IPS DF 4.7 (cell line): ENCODE results near the gene MKLN1.
"Not testable (repeated sequence)": the region's sequence is repeated elsewhere in the genome, so short reads cannot be mapped to it uniquely, and the experiment has no call there.

Source experiments
- DNase-seq: peaks from one replicate; pipeline ENCODE4 v3.0.0-alpha.2; 2013; ENCODE audit warnings: low spot score; ENCODE audit errors: extremely low read depth

Gene MKLN1

GRCh38 chr7:131327626-131328376 is at the start of gene MKLN1:
TSS of gene MKLN1 (plus strand) at chr7:131327876. CDS start at chr7:131327900, 24 bp downstream.
- no peak for DNase-seq

- DNase-seq, result no peak
Measured at GRCh38 chr7:131279044-131279443, 48.6 kb upstream of the MKLN1 start.

GRCh38 chr7:131281266-131282048 is 46.2 kb upstream of the MKLN1 start:
- DNase-seq, result no peak

- no peak for DNase-seq
Measured at GRCh38 chr7:131284702-131285419, 42.8 kb upstream of the MKLN1 start.

- DNase-seq, result no peak
Measured at GRCh38 chr7:131285556-131285955, 42.1 kb upstream of the MKLN1 start.

- DNase-seq, result no peak
Measured at GRCh38 chr7:131288450-131288849, 39.2 kb upstream of the MKLN1 start.

GRCh38 chr7:131289051-131289450 is 38.6 kb upstream of the MKLN1 start:
- DNase-seq, result no peak

- no peak for DNase-seq
Measured at GRCh38 chr7:131292141-131292905, 35.4 kb upstream of the MKLN1 start.

- no peak for DNase-seq
Measured at GRCh38 chr7:131293018-131293417, 34.7 kb upstream of the MKLN1 start.

- DNase-seq, result no peak
Measured at GRCh38 chr7:131294553-131294952, 33.1 kb upstream of the MKLN1 start.

- DNase-seq, result no peak
Measured at GRCh38 chr7:131298608-131298992, 29.1 kb upstream of the MKLN1 start.

- no peak for DNase-seq
Measured at GRCh38 chr7:131299074-131299473, 28.6 kb upstream of the MKLN1 start.

- DNase-seq, result no peak
Measured at GRCh38 chr7:131300078-131300477, 27.6 kb upstream of the MKLN1 start.

GRCh38 chr7:131300572-131301466 is 26.9 kb upstream of the MKLN1 start:
- no peak for DNase-seq

- DNase-seq, result no peak
Measured at GRCh38 chr7:131302446-131302845, 25.2 kb upstream of the MKLN1 start.

GRCh38 chr7:131302876-131303707 is 24.6 kb upstream of the MKLN1 start:
- DNase-seq, result no peak

- DNase-seq, result no peak
Measured at GRCh38 chr7:131305152-131305551, 22.5 kb upstream of the MKLN1 start.

- not testable (repeated sequence) for DNase-seq
Measured at GRCh38 chr7:131306041-131306440, 21.6 kb upstream of the MKLN1 start.

GRCh38 chr7:131306777-131307176 is 20.9 kb upstream of the MKLN1 start:
- DNase-seq, result no peak
